Uterus (tissue), 2 donors: ENCODE measurements around the gene G6PD.

Source experiments
- POLR2A ChIP-seq, 2 donors: fragments of 450-650 bp; IDR thresholded peaks; one replicate each; pipeline ENCODE4 v1.6.1; 2016; ENCODE audit warnings: antibody characterized with exemption in 2 of 2, mild to moderate bottlenecking in 1 of 2, moderate library complexity in 1 of 2
- TF ChIP-seq, protein P1 (sequence below), 4 experiments: fragments of 200-600 bp in 2 of 4; fragments of 450-650 bp in 2 of 4; sonication (generic) in 2 of 4; IDR thresholded peaks; one replicate each; pipeline ENCODE4 v1.5.1; 2016 to 2019; ENCODE audit warnings: antibody characterized with exemption in 4 of 4, mild to moderate bottlenecking in 2 of 4, moderate library complexity in 1 of 4

DNA sequence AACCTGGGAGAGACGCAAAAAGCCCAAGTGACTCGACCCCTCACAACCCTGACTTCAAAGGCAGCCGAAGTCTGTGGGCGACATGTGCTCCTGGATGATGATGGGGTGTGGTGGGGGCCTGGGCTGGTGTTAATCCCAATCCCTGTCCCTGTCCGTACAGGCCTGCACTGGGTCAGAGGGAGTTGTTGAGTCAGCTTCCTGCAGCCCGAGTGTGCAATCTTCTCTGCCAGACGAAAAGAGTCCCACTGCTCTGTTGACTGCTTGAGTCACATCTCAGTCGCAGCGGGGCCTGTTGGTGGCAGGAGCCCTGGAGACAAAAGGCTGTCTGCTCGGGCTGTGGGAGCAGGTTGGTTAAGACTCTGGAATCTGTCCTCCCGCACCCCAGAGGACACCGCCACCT, 40.9 kb downstream of the G6PD start:
- no peak for TF ChIP-seq POLR2A (IDR thresholded peaks at IDR 0.05)
- TF ChIP-seq, protein P1, sequence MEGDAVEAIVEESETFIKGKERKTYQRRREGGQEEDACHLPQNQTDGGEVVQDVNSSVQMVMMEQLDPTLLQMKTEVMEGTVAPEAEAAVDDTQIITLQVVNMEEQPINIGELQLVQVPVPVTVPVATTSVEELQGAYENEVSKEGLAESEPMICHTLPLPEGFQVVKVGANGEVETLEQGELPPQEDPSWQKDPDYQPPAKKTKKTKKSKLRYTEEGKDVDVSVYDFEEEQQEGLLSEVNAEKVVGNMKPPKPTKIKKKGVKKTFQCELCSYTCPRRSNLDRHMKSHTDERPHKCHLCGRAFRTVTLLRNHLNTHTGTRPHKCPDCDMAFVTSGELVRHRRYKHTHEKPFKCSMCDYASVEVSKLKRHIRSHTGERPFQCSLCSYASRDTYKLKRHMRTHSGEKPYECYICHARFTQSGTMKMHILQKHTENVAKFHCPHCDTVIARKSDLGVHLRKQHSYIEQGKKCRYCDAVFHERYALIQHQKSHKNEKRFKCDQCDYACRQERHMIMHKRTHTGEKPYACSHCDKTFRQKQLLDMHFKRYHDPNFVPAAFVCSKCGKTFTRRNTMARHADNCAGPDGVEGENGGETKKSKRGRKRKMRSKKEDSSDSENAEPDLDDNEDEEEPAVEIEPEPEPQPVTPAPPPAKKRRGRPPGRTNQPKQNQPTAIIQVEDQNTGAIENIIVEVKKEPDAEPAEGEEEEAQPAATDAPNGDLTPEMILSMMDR (IDR thresholded peaks at IDR 0.05): no peak
